GM04503 (cell line): ENCODE data around the gene ETS1.

Experiments
- DNase-seq: peaks from one replicate; pipeline ENCODE4 v3.0.0-alpha.2; 2012; ENCODE audit warnings: low read depth

The ETS1 gene

GRCh38 chr11:128500493-128500892, 86.9 kb downstream of the ETS1 start:
- no peak for DNase-seq

GRCh38 chr11:128499613-128500253, 87.6 kb downstream of the ETS1 start:
- no peak for DNase-seq

GRCh38 chr11:128498721-128499245, 88.6 kb downstream of the ETS1 start:
- DNase-seq = peak; percentile 61

GRCh38 chr11:128497776-128498095, 89.6 kb downstream of the ETS1 start:
- DNase-seq = no peak

GRCh38 chr11:128497061-128497775, 90.1 kb downstream of the ETS1 start:
- DNase-seq = peak; percentile 96

- DNase-seq = no peak
Observed at GRCh38 chr11:128496692-128497060, 90.7 kb downstream of the ETS1 start.

GRCh38 chr11:128496249-128496648, 91.1 kb downstream of the ETS1 start:
- DNase-seq = no peak

GRCh38 chr11:128494418-128495332, 92.7 kb downstream of the ETS1 start:
- DNase-seq = no peak

- no peak for DNase-seq
Observed at GRCh38 chr11:128493570-128493965, 93.8 kb downstream of the ETS1 start.

GRCh38 chr11:128492903-128493569, 94.3 kb downstream of the ETS1 start:
- DNase-seq = no peak

GRCh38 chr11:128492461-128492860, 94.9 kb downstream of the ETS1 start:
- DNase-seq = no peak

- DNase-seq = no peak
Observed at GRCh38 chr11:128491195-128491936, 96.0 kb downstream of the ETS1 start.

- no peak for DNase-seq
Observed at GRCh38 chr11:128490092-128490491, 97.3 kb downstream of the ETS1 start.

- DNase-seq = peak; percentile 95
Observed at GRCh38 chr11:128488471-128488870, 98.9 kb downstream of the ETS1 start.

GRCh38 chr11:128487978-128488377, 99.4 kb downstream of the ETS1 start:
- no peak for DNase-seq

- no peak for DNase-seq
Observed at GRCh38 chr11:128484172-128484571, 103.2 kb downstream of the ETS1 start.

GRCh38 chr11:128483211-128483788, 104.1 kb downstream of the ETS1 start:
- DNase-seq = no peak

GRCh38 chr11:128482512-128483191, 104.7 kb downstream of the ETS1 start:
- DNase-seq = peak; percentile 82

- no peak for DNase-seq
Observed at GRCh38 chr11:128482092-128482491, 105.3 kb downstream of the ETS1 start.

GRCh38 chr11:128481135-128481534, 106.2 kb downstream of the ETS1 start:
- peak; percentile 89 for DNase-seq
